ENCODE measurements around the gene UXS1. TPM values are rescaled to one million over a fixed set of nuclear protein-coding genes. Genes with fewer than 3 reads are reported as not detected.

The UXS1 gene
- total and polyA plus RNA-seq, 2 donors (not counting 1 experiment from before 2014, with no cell fraction given) = 20.3 to 44.8 TPM

DNA sequence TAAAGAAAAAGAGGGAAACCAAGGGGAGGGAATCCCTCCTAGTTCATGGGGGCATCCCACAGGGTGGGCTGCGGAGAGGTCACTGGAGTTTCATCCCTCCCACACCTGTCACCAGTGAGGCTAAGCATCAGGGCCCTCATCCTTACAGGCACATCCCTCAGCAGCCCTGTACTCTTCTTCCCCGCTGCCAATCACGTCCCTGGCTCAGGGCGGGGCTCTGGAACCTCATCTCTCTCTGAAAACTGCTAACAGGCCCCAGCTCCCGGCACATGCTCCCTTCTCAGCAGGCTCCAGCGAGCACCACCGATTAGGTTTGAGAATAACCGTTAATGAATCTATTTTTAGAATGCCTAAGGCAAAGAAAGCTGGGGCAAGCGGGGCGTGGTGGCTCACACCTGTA lies 13.0 kb downstream of the UXS1 start:
- ChIA-PET POLR2A (no interaction called here), CTCF (no interaction called here)
- 93% methylated on average over 3 of the region's 10 CpGs for WGBS (ENCODE audit: insufficient coverage)
- ATAC-seq (ENCODE audit: low read depth) = no peak
- DNase-seq = no peak
- TF ChIP-seq EZH2 (IDR thresholded peaks at IDR 0.05; ENCODE audit: borderline replicate concordance, insufficient read depth, low read depth, low read length, poor library complexity, severe bottlenecking) = no peak
- TF ChIP-seq, protein P1, sequence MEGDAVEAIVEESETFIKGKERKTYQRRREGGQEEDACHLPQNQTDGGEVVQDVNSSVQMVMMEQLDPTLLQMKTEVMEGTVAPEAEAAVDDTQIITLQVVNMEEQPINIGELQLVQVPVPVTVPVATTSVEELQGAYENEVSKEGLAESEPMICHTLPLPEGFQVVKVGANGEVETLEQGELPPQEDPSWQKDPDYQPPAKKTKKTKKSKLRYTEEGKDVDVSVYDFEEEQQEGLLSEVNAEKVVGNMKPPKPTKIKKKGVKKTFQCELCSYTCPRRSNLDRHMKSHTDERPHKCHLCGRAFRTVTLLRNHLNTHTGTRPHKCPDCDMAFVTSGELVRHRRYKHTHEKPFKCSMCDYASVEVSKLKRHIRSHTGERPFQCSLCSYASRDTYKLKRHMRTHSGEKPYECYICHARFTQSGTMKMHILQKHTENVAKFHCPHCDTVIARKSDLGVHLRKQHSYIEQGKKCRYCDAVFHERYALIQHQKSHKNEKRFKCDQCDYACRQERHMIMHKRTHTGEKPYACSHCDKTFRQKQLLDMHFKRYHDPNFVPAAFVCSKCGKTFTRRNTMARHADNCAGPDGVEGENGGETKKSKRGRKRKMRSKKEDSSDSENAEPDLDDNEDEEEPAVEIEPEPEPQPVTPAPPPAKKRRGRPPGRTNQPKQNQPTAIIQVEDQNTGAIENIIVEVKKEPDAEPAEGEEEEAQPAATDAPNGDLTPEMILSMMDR (IDR thresholded peaks at IDR 0.05) = no peak
- no peaks in the 10 kb centered on the region for H3K9me3 ChIP-seq (ENCODE audit: control extremely low read depth in 1 of 3, control insufficient read depth in 2 of 3, insufficient read depth in 1 of 3, low read length in 2 of 3)
- H3K9ac ChIP-seq (ENCODE audit: low read length) = no peak overlapping the region
- no peak overlapping the region for H2AFZ ChIP-seq (ENCODE audit: insufficient read depth, low read depth, low read length, poor library complexity, severe bottlenecking)
- intact Hi-C loops (cut with micrococcal nuclease) = no loop called here
- Mint-ChIP-seq H3K27ac (no peak overlapping the region), H3K27me3 (no peaks in the 10 kb centered on the region), H3K9me3 (ENCODE audit: insufficient read depth) (no peaks in the 10 kb centered on the region), H3K4me1 (peaks cover 55% of the 10 kb centered on the region), H3K4me3 (no peak overlapping the region)
- no peak overlapping the region for H3K4me3 ChIP-seq (ENCODE audit: control extremely low read depth in 1 of 5, extremely low read depth in 1 of 5, insufficient read depth in 1 of 5, low read depth in 2 of 5, low read length in 4 of 5)
- H4K20me1 ChIP-seq (ENCODE audit: control insufficient read depth, insufficient read depth, low read length, poor library complexity, severe bottlenecking) = peaks cover 64% of the 10 kb centered on the region
- no peak overlapping the region for H3K27ac ChIP-seq (ENCODE audit: low read length in 2 of 2)
- no peaks in the 10 kb centered on the region for H3K27me3 ChIP-seq (replicated peaks in 1 of 4; ENCODE audit: control extremely low read depth in 1 of 4, control insufficient read depth in 3 of 4, insufficient read depth in 4 of 4, low read length in 3 of 4)
- H3K36me3 ChIP-seq (replicated peaks in 1 of 2; ENCODE audit: control extremely low read depth in 1 of 2, control insufficient read depth in 1 of 2, extremely low read depth in 1 of 2, insufficient read depth in 2 of 2, low read length in 1 of 2) = peaks cover 0 to 3% of the 10 kb centered on the region in 2 experiments
- peaks cover 20 to 22% of the 10 kb centered on the region in 2 donors for H3K4me1 ChIP-seq (ENCODE audit: control insufficient read depth in 2 of 2, insufficient read depth in 2 of 2, low read length in 2 of 2)
- no peak overlapping the region for H3K4me2 ChIP-seq (replicated peaks; ENCODE audit: low read depth, low read length, poor library complexity, severe bottlenecking)
- H3K79me2 ChIP-seq (ENCODE audit: control insufficient read depth, insufficient read depth, low read length) = peaks cover 98% of the 10 kb centered on the region

DNA sequence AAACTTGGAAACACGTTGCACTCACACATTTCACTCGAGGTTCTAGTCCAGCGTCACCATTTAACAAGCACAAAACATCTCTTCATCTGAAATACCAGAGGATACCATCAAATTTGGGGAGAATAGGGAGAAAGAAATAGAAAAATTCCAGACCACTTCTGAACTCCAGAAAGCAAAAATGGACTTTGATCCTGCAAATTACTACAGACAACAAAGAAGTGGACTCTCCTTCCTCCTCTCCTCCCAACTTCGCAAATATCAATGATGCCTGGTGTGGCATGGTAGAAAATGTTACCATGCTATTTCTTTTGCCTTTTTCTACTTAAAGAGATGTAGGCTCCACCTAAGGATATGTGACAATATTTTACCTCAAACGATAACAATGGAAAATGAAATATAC lies 13.5 kb downstream of the UXS1 start:
- H3K79me2 ChIP-seq (ENCODE audit: control insufficient read depth, insufficient read depth, low read length) = peaks cover 98% of the 10 kb centered on the region
- no peaks in the 10 kb centered on the region for H3K27me3 Mint-ChIP-seq
- no CpG with 5 or more reads among the region's 5 CpGs for WGBS (ENCODE audit: insufficient coverage)

More for the DNA sequence above, 13.5 kb downstream of the UXS1 start:
- peaks cover 56% of the 10 kb centered on the region for H3K4me1 Mint-ChIP-seq
- H3K4me2 ChIP-seq (replicated peaks; ENCODE audit: low read depth, low read length, poor library complexity, severe bottlenecking) = no peak overlapping the region
- POLR2A ChIA-PET = no interaction called here
- no peaks in the 10 kb centered on the region for H3K9me3 ChIP-seq (ENCODE audit: control extremely low read depth in 1 of 3, control insufficient read depth in 2 of 3, insufficient read depth in 1 of 3, low read length in 2 of 3)
- no peak overlapping the region for H3K4me3 Mint-ChIP-seq
- H4K20me1 ChIP-seq (ENCODE audit: control insufficient read depth, insufficient read depth, low read length, poor library complexity, severe bottlenecking) = peaks cover 65% of the 10 kb centered on the region
- H3K36me3 ChIP-seq (replicated peaks in 1 of 2; ENCODE audit: control extremely low read depth in 1 of 2, control insufficient read depth in 1 of 2, extremely low read depth in 1 of 2, insufficient read depth in 2 of 2, low read length in 1 of 2) = peaks cover 0 to 3% of the 10 kb centered on the region in 2 experiments
- no peak overlapping the region for H2AFZ ChIP-seq (ENCODE audit: insufficient read depth, low read depth, low read length, poor library complexity, severe bottlenecking)
- peaks cover 25 to 27% of the 10 kb centered on the region in 2 donors for H3K4me1 ChIP-seq (ENCODE audit: control insufficient read depth in 2 of 2, insufficient read depth in 2 of 2, low read length in 2 of 2)
- H3K27me3 ChIP-seq (replicated peaks in 1 of 4; ENCODE audit: control extremely low read depth in 1 of 4, control insufficient read depth in 3 of 4, insufficient read depth in 4 of 4, low read length in 3 of 4) = no peaks in the 10 kb centered on the region
- TF ChIP-seq, protein P1 (IDR thresholded peaks at IDR 0.05) = no peak
- no peak for TF ChIP-seq EZH2 (IDR thresholded peaks at IDR 0.05; ENCODE audit: borderline replicate concordance, insufficient read depth, low read depth, low read length, poor library complexity, severe bottlenecking)
- H3K9ac ChIP-seq (ENCODE audit: low read length) = no peak overlapping the region
- no peak overlapping the region for H3K4me3 ChIP-seq (ENCODE audit: control extremely low read depth in 1 of 5, extremely low read depth in 1 of 5, insufficient read depth in 1 of 5, low read depth in 2 of 5, low read length in 4 of 5)
- intact Hi-C loops (cut with micrococcal nuclease) = no loop called here
- no peak overlapping the region for H3K27ac ChIP-seq (ENCODE audit: low read length in 2 of 2)
- no peaks in the 10 kb centered on the region for H3K9me3 Mint-ChIP-seq (ENCODE audit: insufficient read depth)
- no peak overlapping the region for H3K27ac Mint-ChIP-seq
- CTCF ChIA-PET = no interaction called here
- ATAC-seq (ENCODE audit: low read depth) (no peak), DNase-seq (no peak)
